Duodenal mucosa (tissue), 2 donors: ENCODE results near the gene SOST.

Experiments
- H3K27ac ChIP-seq: one replicate; pipeline ENCODE4 v1.7.0; 2013; ENCODE audit warnings: low read depth, low read length
- H3K27me3 ChIP-seq, 2 donors: one replicate each; pipeline ENCODE4 v1.7.0; 2013; ENCODE audit warnings: low read length in 2 of 2, control low read depth in 1 of 2; ENCODE audit not compliant: insufficient read depth in 2 of 2, control insufficient read depth in 1 of 2
- H3K36me3 ChIP-seq, 2 donors: one replicate each; pipeline ENCODE4 v1.7.0; 2013; ENCODE audit warnings: low read length in 2 of 2, control low read depth in 1 of 2; ENCODE audit not compliant: insufficient read depth in 2 of 2, control insufficient read depth in 1 of 2
- H3K4me1 ChIP-seq, 2 donors: one replicate each; pipeline ENCODE4 v1.7.0; 2013; ENCODE audit warnings: low read length in 2 of 2, control low read depth in 1 of 2; ENCODE audit not compliant: insufficient read depth in 2 of 2, control insufficient read depth in 1 of 2
- H3K4me3 ChIP-seq, 2 donors: one replicate each; pipeline ENCODE4 v1.7.0; 2013; ENCODE audit warnings: low read length in 2 of 2, low read depth in 1 of 2
- H3K9ac ChIP-seq, 2 donors: one replicate each; pipeline ENCODE4 v1.7.0; 2013; ENCODE audit warnings: low read length in 2 of 2, low read depth in 1 of 2
- H3K9me3 ChIP-seq, 2 donors: one replicate each; pipeline ENCODE4 v1.7.0; 2013; ENCODE audit warnings: low read length in 2 of 2, control low read depth in 1 of 2; ENCODE audit not compliant: control insufficient read depth in 1 of 2

SOST gene

DNA sequence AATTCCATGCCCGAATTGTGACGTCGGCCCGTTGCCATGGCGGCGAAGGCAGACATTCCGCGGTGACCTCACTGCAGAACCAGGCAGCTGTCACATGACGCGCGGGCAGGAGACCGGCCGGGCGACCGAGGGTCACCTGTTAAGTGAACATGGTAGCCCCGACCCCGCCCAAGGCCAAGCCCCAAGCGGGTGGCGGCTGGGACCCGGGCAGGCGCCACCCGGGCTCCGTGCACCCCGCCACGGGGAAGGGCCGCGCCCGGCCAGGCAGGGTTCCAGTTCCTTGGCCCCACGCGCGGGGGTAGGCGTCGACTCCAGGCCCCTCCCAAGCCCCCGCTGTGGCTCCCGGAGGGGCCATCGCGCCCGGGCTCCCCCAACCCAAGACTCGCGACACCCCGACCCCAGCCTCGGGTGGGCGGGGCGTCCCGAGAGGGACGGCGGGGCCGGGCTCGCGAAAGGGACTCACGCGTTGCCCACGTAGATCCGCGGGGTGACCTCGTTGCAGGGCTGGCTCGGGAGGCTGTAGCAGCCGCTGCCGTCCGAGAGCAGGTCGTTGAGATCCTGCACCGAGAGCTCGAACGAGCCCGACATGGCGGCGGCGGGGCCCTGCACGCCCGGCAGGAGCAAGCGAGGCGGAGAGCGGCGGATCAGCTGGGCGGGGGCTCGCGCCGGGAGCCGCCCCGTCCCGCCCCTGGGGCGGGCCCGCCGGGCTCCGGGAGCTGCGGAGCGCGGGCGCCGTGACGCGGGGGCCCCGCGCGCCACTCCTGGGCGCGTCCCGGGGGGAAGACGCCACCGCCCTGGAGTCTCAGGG lies 19.9 kb upstream of the SOST start, which contains the start of gene DUSP3:
Gene DUSP3 (minus strand): TSS at position 641 of the 808 bp plus-strand sequence. CDS start 53 bp downstream, at position 588.
- Histone ChIP-seq H3K36me3 (peaks cover 6 to 21% of the 10 kb centered on the region in 2 donors), H3K27ac (peak within 1 kb of the TSS; percentile 99), H3K4me1 (peaks cover 9 to 18% of the 10 kb centered on the region in 2 donors), H3K9me3 (no peaks in the 10 kb centered on the region), H3K9ac (peak within 1 kb of the TSS; percentile 87 to 94), H3K4me3 (peak within 1 kb of the TSS; percentile 81 to 82), H3K27me3 (peaks cover 6 to 13% of the 10 kb centered on the region in 2 donors)

DNA sequence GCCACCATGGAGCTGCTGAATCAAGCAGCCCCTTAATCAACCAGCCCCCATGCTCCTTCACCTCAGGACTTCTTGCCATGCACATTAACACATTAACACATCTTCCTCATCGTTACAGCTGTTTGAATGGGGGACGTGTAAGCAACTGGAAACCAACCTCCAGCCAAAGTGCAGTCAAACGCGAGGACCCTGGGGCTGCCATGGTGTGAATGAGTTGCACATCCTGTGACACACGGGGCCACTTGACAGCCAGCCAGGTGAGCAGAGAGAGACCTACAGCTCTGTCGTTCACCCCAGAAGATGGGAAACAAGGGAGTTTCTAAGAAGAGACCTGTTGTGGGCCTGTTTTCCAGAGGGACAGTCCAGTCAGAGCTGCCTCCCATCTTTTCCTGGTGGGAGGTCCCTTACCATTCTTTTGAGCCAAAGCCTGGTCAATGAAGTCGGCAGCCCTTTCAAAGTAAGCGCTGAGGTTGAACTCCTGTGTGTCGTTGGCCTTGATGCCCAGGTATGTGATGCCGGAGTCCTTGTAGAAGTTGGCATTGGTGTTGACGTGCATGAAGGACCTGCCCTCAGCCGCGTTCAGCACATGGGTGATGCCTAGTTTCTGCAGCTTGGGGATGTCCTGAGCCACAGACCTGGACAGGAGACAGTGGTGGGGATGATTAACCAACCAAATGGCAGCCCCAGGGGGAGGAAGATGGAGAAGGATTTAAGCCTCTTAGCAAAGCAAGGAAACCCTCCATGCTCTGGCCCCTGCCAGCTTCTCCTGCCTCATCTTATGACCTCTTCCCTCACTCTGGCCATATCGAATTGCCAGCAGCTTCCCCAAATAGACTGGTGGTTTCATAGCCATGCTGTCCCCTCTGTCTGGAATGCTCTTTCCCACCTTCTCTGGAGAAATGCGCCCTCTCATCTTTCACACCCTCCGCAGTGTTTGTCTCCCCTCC lies 16.0 kb upstream of the SOST start:
- Histone ChIP-seq H3K36me3 (peaks cover 30 to 55% of the 10 kb centered on the region in 2 donors), H3K4me1 (peaks cover 13 to 19% of the 10 kb centered on the region in 2 donors), H3K9ac (no peak overlapping the region), H3K27me3 (no peaks in the 10 kb centered on the region), H3K9me3 (no peaks in the 10 kb centered on the region), H3K4me3 (no peak overlapping the region), H3K27ac (no peak overlapping the region)

DNA sequence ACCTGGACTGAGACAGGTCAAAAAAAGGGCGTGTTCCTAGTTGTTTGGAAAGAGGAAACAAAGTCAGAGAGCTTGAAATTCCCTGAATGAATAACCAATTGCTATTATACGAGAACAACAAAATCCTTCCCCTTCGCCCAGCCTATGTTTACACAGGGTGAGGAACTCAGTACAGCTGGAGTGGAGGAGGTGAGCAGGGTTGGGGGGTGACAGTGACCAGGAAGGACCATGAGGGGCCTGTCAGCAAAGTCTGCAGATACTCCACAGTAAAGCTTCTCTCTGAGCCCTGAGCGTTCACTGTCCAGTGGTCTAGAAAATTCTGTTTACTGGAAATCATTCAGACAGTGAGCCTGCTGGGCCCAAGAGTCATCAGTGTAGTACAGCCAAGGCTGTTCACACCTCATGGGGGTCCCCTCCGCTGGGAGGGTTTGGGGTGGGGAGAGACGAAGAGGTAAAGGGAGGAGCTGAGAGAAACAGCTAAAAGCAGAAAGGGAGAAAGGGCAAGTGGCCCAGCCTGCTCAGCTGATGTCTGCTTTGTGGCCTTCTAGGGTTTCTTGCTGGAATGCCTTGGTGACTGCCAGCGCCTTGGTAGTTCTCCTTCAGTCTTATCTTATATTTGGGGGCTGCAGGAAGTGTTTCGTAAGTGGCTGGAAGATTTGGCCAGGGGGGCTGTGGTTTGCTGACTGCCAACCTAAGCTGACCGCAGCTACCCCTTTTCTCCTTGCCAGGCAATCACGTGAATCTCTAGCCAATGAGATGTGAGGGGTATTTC lies 14.5 kb upstream of the SOST start:
- no peaks in the 10 kb centered on the region for H3K27me3 ChIP-seq
- no peaks in the 10 kb centered on the region for H3K9me3 ChIP-seq
- no peak overlapping the region for H3K4me3 ChIP-seq
- peaks cover 8 to 21% of the 10 kb centered on the region in 2 donors for H3K4me1 ChIP-seq
- peaks cover 36 to 69% of the 10 kb centered on the region in 2 donors for H3K36me3 ChIP-seq
- H3K27ac ChIP-seq, result no peak overlapping the region
- no peak overlapping the region for H3K9ac ChIP-seq

DNA sequence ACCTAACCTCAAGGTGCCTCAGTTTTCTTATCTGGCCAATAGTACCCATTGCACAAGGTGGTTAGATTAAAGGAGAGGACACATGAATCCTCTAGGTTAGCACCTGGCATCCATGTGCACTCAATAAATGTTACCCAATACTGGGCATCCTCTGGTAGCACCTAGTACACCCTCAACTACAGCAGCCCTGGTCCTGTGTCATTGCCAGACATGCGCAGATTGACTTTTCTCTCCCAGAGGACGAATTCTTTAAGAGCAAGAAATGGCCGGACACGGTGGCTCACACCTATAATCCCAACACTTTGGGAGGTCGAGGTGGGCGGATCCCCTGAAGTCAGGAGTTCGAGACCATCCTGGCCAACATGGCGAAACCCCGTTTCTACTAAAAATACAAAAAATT lies 12.9 kb upstream of the SOST start:
- Histone ChIP-seq H3K4me3 (no peak overlapping the region), H3K27me3 (no peaks in the 10 kb centered on the region), H3K36me3 (peaks cover 36 to 74% of the 10 kb centered on the region in 2 donors), H3K9ac (no peak overlapping the region), H3K27ac (no peak overlapping the region), H3K4me1 (peaks cover 8 to 16% of the 10 kb centered on the region in 2 donors), H3K9me3 (no peaks in the 10 kb centered on the region)

DNA sequence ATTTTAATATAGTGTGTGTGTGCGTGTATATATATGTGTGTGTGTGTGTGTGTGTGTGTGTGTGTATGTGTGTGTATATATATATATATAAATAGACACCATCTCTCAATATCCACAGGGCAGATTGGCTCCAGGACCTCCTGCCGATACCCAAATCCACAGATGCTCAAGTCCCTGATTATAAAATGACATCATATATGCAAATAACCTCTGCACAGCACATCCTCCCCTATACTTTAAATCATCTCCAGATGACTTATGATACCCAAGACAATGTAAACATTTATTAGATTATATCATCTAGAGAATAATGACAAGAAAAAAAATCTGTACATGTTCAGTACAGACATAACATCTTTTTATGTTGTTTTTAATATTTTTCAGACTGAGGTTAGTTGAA lies 12.4 kb upstream of the SOST start:
- Histone ChIP-seq H3K9me3 (no peaks in the 10 kb centered on the region), H3K9ac (no peak overlapping the region), H3K4me3 (no peak overlapping the region), H3K27ac (no peak overlapping the region), H3K27me3 (no peaks in the 10 kb centered on the region), H3K4me1 (peaks cover 8 to 16% of the 10 kb centered on the region in 2 donors), H3K36me3 (peaks cover 36 to 73% of the 10 kb centered on the region in 2 donors)

DNA sequence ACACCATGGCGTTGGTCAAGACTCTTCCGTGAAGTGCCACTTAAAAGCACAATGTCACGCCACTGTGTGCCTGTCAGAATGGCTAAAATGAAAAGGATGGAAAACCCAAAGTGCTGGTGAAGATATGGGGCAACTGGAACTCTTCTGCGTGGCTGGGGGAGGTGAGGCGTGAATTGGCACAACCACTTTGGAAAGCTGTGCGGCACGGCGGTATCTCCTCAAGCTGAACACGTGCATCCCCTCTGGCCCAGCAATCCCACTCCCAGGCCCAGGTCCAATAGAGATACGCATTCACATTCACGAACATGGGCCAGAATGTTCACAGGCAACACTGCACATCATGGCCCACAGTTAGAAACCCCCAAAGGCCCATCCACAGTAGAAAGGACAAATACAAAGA lies 11.3 kb upstream of the SOST start:
- H3K4me1 ChIP-seq, result peaks cover 8 to 16% of the 10 kb centered on the region in 2 donors
- no peak overlapping the region for H3K27ac ChIP-seq

DNA sequence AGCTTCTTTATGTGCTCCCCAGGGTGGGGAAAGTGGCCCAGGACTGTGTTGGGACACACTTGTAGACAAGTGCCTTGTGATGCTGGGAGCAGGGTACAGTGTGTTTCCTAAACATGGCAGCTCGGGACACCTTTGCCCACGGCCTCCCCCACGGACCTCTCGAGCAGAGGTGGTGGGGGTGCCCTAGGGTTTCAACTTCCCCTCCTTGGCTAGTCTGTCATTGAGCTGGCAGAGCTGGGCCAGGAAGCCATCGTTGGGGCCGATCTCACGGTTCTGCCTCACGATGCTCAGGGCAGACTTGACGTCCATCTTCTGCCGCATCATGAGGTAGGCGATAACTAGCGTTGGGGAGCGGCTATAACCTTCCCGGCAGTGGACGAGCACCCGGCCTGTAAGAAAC lies 10.8 kb upstream of the SOST start:
- H3K36me3 ChIP-seq, result peaks cover 35 to 65% of the 10 kb centered on the region in 2 donors
- H3K9me3 ChIP-seq, result no peaks in the 10 kb centered on the region
- no peak overlapping the region for H3K4me3 ChIP-seq
- no peak overlapping the region for H3K9ac ChIP-seq
- no peak overlapping the region for H3K27ac ChIP-seq
- H3K4me1 ChIP-seq, result peaks cover 8 to 16% of the 10 kb centered on the region in 2 donors
- H3K27me3 ChIP-seq, result no peaks in the 10 kb centered on the region

More for the DNA sequence above, 11.3 kb upstream of the SOST start:
- H3K9me3 ChIP-seq, result no peaks in the 10 kb centered on the region
- no peak overlapping the region for H3K9ac ChIP-seq
- peaks cover 36 to 69% of the 10 kb centered on the region in 2 donors for H3K36me3 ChIP-seq
- H3K4me3 ChIP-seq, result no peak overlapping the region
- no peaks in the 10 kb centered on the region for H3K27me3 ChIP-seq

DNA sequence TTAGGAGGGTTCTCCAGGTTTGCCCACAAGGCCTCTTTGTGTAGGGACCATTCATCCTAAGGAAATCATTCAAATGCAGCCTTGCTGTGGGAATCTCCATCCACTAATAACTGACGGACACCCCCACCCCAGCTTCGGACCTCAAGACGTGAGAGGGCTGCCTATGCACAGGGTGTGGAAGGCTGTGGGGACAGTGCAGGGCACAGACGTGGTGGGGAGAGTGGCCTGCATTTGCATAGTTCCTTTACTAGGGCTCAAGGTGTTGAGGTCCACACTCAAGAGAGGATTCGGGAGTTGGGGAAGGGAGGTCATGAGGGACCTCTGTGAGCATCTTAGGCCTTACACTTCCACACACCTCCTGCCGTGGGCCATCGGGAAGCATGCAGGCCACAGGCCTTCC lies 10.4 kb upstream of the SOST start:
- Histone ChIP-seq H3K4me3 (no peak overlapping the region), H3K27ac (no peak overlapping the region), H3K9me3 (no peaks in the 10 kb centered on the region), H3K9ac (no peak overlapping the region), H3K27me3 (no peaks in the 10 kb centered on the region), H3K36me3 (peaks cover 30 to 60% of the 10 kb centered on the region in 2 donors), H3K4me1 (peaks cover 8 to 16% of the 10 kb centered on the region in 2 donors)

DNA sequence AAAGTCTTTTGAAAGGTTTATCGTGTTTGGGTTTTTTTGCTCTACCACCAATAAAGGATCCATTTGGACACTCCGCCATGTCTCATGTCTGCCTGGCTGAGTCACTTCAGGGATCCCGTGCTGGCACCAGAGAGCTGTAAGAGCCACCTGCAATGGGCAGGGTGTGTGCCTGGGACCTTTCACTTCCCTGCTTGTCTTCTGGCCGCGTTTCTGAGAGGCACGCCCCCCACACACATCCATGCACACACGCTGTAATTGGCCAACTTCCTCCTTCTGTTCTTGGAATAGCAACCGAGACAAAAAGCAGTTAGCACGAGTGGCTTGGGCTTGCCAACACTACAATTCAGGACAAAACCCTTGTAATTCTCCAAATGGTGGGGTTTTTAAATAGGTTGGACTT lies 9.8 kb upstream of the SOST start:
- H3K9me3 ChIP-seq, result no peaks in the 10 kb centered on the region
- no peaks in the 10 kb centered on the region for H3K27me3 ChIP-seq
- H3K27ac ChIP-seq, result no peak overlapping the region
- H3K36me3 ChIP-seq, result peaks cover 29 to 55% of the 10 kb centered on the region in 2 donors
- H3K4me1 ChIP-seq, result peaks cover 8 to 16% of the 10 kb centered on the region in 2 donors
- H3K4me3 ChIP-seq, result no peak overlapping the region
- H3K9ac ChIP-seq, result no peak overlapping the region
